H1 (cell line): ENCODE measurements around the gene GRK7. TPM values are rescaled to one million over a fixed set of nuclear protein-coding genes. Genes with fewer than 3 reads are reported as not detected.

Experiments
- CTCF ChIA-PET: fragments of 300-600 bp; sonication (Branson Sonifier 250); formaldehyde crosslinking; loops from one replicate; lab custom pipeline; 2021; ENCODE audit not compliant: partially characterized antibody; lab: Charles Lee
- POLR2A ChIA-PET: fragments of 300-600 bp; sonication (Branson Sonifier 250); formaldehyde crosslinking; loops from one replicate; lab custom pipeline; 2021; ENCODE audit warnings: inconsistent platforms; ENCODE audit not compliant: partially characterized antibody; lab: Charles Lee
- DNase-seq, 2 experiments: peaks; one replicate each; pipeline versions ENCODE4 v3.0.0 to v3.0.0-alpha.2; 2010 to 2022; ENCODE audit warnings: low spot score in 2 of 2, low read depth in 1 of 2, mixed read lengths in 1 of 2
- FAIRE-seq: peaks from 2 replicates; lab custom pipeline; 2011; peaks lifted over from hg19 to GRCh38; lab: Jason Lieb, UNC
- H2AFZ ChIP-seq: 2 replicates; pipeline ENCODE4 v1.8.1; 2012; ENCODE audit warnings: low read length, inconsistent platforms
- H2AK5ac ChIP-seq: 2 replicates; pipeline ENCODE4 v1.6.1; 2013; ENCODE audit warnings: low read depth, low read length
- H2BK120ac ChIP-seq: replicated peaks from 2 replicates; pipeline ENCODE3; 2013; ENCODE audit warnings: low read depth, low read length, inconsistent platforms
- H2BK12ac ChIP-seq: 2 replicates; pipeline ENCODE4 v1.6.1; 2013; ENCODE audit warnings: low read depth, low read length
- H2BK15ac ChIP-seq: 2 replicates; pipeline ENCODE4 v1.6.1; 2013; ENCODE audit warnings: low read length
- H2BK20ac ChIP-seq: 2 replicates; pipeline ENCODE4 v1.6.1; 2013; ENCODE audit warnings: low read length
- H2BK5ac ChIP-seq: 2 replicates; pipeline ENCODE4 v1.6.1; 2013; ENCODE audit warnings: low read depth, low read length
- H3K14ac ChIP-seq: 2 replicates; pipeline ENCODE4 v1.6.1; 2013; ENCODE audit warnings: inconsistent platforms; ENCODE audit not compliant: insufficient read length
- H3K18ac ChIP-seq: 2 replicates; pipeline ENCODE4 v1.6.1; 2013; ENCODE audit warnings: low read length; ENCODE audit errors: extremely low read depth
- H3K23ac ChIP-seq: 2 replicates; pipeline ENCODE4 v1.6.1; 2013; ENCODE audit warnings: inconsistent platforms; ENCODE audit not compliant: insufficient read length
- H3K23me2 ChIP-seq: 2 replicates; pipeline ENCODE4 v1.6.1; 2013; ENCODE audit warnings: low read depth, low read length
- H3K27ac ChIP-seq: 2 replicates; pipeline ENCODE4 v1.6.1; 2011; ENCODE audit warnings: low read depth, low read length, inconsistent platforms
- H3K27me3 ChIP-seq, 4 experiments: replicated peaks in 1 of 4; 1 replicate in 1 of 4; 2 replicates in 3 of 4; pipeline versions ENCODE4 v1.6.1 to v1.8.1; 2011 to 2013; ENCODE audit warnings: low read length in 3 of 4, mild to moderate bottlenecking in 3 of 4, inconsistent platforms in 2 of 4, mixed read lengths in 2 of 4, moderate library complexity in 1 of 4; ENCODE audit not compliant: control insufficient read depth in 3 of 4, insufficient read depth in 3 of 4; ENCODE audit errors: extremely low read depth in 1 of 4
- H3K36me3 ChIP-seq, 4 experiments: 2 replicates each; pipeline versions ENCODE4 v1.6.1 to v1.8.1; 2011 to 2013; ENCODE audit warnings: mild to moderate bottlenecking in 4 of 4, low read length in 3 of 4, moderate library complexity in 2 of 4, control low read depth in 1 of 4, inconsistent platforms in 1 of 4; ENCODE audit not compliant: insufficient read depth in 4 of 4, control insufficient read depth in 2 of 4
- H3K4ac ChIP-seq: replicated peaks from 2 replicates; pipeline ENCODE3; 2013; ENCODE audit warnings: low read length, low read depth, mixed read lengths, inconsistent platforms; ENCODE audit not compliant: insufficient read length
- H3K4me1 ChIP-seq, 4 experiments: replicated peaks in 1 of 4; 1 replicate in 1 of 4; 2 replicates in 3 of 4; pipeline versions ENCODE4 v1.6.1 to v1.8.1; 2011 to 2013; ENCODE audit warnings: low read length in 3 of 4, inconsistent platforms in 2 of 4, mixed read lengths in 1 of 4; ENCODE audit not compliant: insufficient read depth in 4 of 4, control insufficient read depth in 3 of 4
- H3K4me2 ChIP-seq, 2 experiments: 2 replicates each; pipeline versions ENCODE4 v1.6.1 to v1.8.1; 2011 to 2013; ENCODE audit warnings: low read depth in 2 of 2, low read length in 2 of 2, control low read depth in 1 of 2, inconsistent platforms in 1 of 2, mild to moderate bottlenecking in 1 of 2; ENCODE audit not compliant: insufficient read depth in 1 of 2
- H3K4me3 ChIP-seq, 4 experiments: fragments of 200-600, 300-600 bp in 1 of 4; sonication (generic), shearing (Covaris generic), sonication (Bioruptor Twin) in 1 of 4; 2 replicates each; pipeline versions ENCODE4 v1.5.1 to v1.8.1; 2011 to 2016; ENCODE audit warnings: low read length in 4 of 4, low read depth in 3 of 4, control low read depth in 2 of 4, inconsistent platforms in 2 of 4, mild to moderate bottlenecking in 2 of 4, mixed read lengths in 1 of 4, moderate library complexity in 1 of 4; ENCODE audit not compliant: insufficient read depth in 2 of 4; ENCODE audit errors: extremely low read depth in 1 of 4
- H3K56ac ChIP-seq: replicated peaks from 2 replicates; pipeline ENCODE3; 2013; ENCODE audit warnings: low read depth, mild to moderate bottlenecking, mixed read lengths, low read length, inconsistent platforms; ENCODE audit not compliant: insufficient read length
- H3K79me1 ChIP-seq: 2 replicates; pipeline ENCODE4 v1.6.1; 2013; ENCODE audit warnings: low read depth, low read length, control low read depth
- H3K79me2 ChIP-seq, 2 experiments: 2 replicates each; pipeline versions ENCODE4 v1.6.1 to v1.8.1; 2012 to 2013; ENCODE audit warnings: low read length in 2 of 2, mild to moderate bottlenecking in 2 of 2, inconsistent platforms in 1 of 2; ENCODE audit not compliant: insufficient read depth in 2 of 2, control insufficient read depth in 1 of 2
- H3K9ac ChIP-seq, 4 experiments: replicated peaks in 1 of 4; 1 replicate in 1 of 4; 2 replicates in 3 of 4; pipeline versions ENCODE4 v1.6.1 to v1.8.1; 2011 to 2013; ENCODE audit warnings: low read depth in 3 of 4, low read length in 3 of 4, control low read depth in 2 of 4, mild to moderate bottlenecking in 2 of 4, moderate library complexity in 2 of 4, inconsistent platforms in 1 of 4; ENCODE audit errors: extremely low read depth in 1 of 4
- H3K9me3 ChIP-seq, 2 experiments: 2 replicates each; pipeline versions ENCODE4 v1.6.1 to v1.8.1; 2012 to 2013; ENCODE audit warnings: mild to moderate bottlenecking in 2 of 2, moderate library complexity in 2 of 2, control low read depth in 1 of 2, inconsistent platforms in 1 of 2, low read depth in 1 of 2, low read length in 1 of 2, mixed read lengths in 1 of 2; ENCODE audit not compliant: insufficient read depth in 2 of 2
- H4K20me1 ChIP-seq, 2 experiments: replicated peaks in 1 of 2; 2 replicates each; pipeline versions ENCODE3 to v1.8.1; 2011 to 2013; ENCODE audit warnings: inconsistent platforms in 2 of 2, low read length in 2 of 2, mild to moderate bottlenecking in 1 of 2; ENCODE audit not compliant: insufficient read depth in 2 of 2, control insufficient read depth in 1 of 2
- H4K5ac ChIP-seq: 2 replicates; pipeline ENCODE4 v1.6.1; 2013; ENCODE audit warnings: low read length, low read depth, mixed read lengths, inconsistent platforms; ENCODE audit not compliant: insufficient read length
- H4K8ac ChIP-seq: 2 replicates; pipeline ENCODE4 v1.8.0; 2013; ENCODE audit warnings: mild to moderate bottlenecking, moderate library complexity, low read length, inconsistent platforms; ENCODE audit not compliant: insufficient read depth; ENCODE audit errors: extremely low read depth
- H4K91ac ChIP-seq: replicated peaks from 2 replicates; pipeline ENCODE3; 2013; ENCODE audit warnings: low read length, mixed read lengths, inconsistent platforms; ENCODE audit not compliant: insufficient read length
- BCL11A ChIP-seq, 2 experiments: IDR thresholded peaks; one replicate each; pipeline ENCODE4 v1.6.1; 2011; ENCODE audit warnings: low read depth in 2 of 2, low read length in 2 of 2, mild to moderate bottlenecking in 2 of 2
- CHD1 ChIP-seq: IDR thresholded peaks from 2 replicates; pipeline ENCODE4 v1.6.1; 2012; ENCODE audit warnings: low read depth, low read length, improper control_type of control experiment
- SIN3A ChIP-seq, 2 experiments: IDR thresholded peaks in 1 of 2; conservative IDR thresholded peaks in 1 of 2; 2 replicates each; pipeline ENCODE4 v1.6.1; 2011 to 2012; ENCODE audit warnings: low read length in 2 of 2, improper control_type of control experiment in 1 of 2, low read depth in 1 of 2, mild to moderate bottlenecking in 1 of 2
- WGBS, 2 experiments: shearing (Covaris generic) in 1 of 2; methylation state at CpG; one replicate each; pipeline versions ENCODE4 v1.1.6 to v1.1.7; 2013 to 2015; ENCODE audit warnings: low lambda C conversion rate in 2 of 2, mixed read lengths in 2 of 2, inconsistent platforms in 1 of 2, low coverage in 1 of 2, missing lambda C conversion rate in 1 of 2; ENCODE audit not compliant: insufficient replicate concordance in 2 of 2, insufficient coverage in 1 of 2, insufficient read length in 1 of 2; ENCODE audit errors: extremely low coverage in 1 of 2, missing lambda C conversion rate in 1 of 2; 5-methylcytosine and 5-hydroxymethylcytosine counted together
- polyA plus RNA-seq, 7 experiments: library from polyadenylated mRNA; depleted of rRNA in 3 of 7; stranded (reverse) in 5 of 7; unstranded in 2 of 7; fragments of >200 nt in 5 of 7; fragments of 200-250 nt in 2 of 7; gene quantifications; 1 replicate in 5 of 7; 2 replicates in 1 of 7; 4 replicates in 1 of 7; pipeline versions ENCODE4 v1.2.1 to v1.2.3, GENCODE V29; 2011 to 2013; ENCODE audit warnings: missing spikeins in 2 of 7, mixed read lengths in 2 of 7
- total RNA-seq: library from RNA; stranded (reverse); fragmentation: NEBNext Ultra II Directional; extraction: Animal tissue kit (Norgen Biotek cat#: 25700); gene quantifications from 2 replicates; pipeline ENCODE4 v1.2.1, GENCODE V29; 2021

Gene GRK7
- total and polyA plus RNA-seq, 2 of the 8 experiments (the other 6 are each of a cell fraction or from before 2014, with no cell fraction given), result not detected

DNA sequence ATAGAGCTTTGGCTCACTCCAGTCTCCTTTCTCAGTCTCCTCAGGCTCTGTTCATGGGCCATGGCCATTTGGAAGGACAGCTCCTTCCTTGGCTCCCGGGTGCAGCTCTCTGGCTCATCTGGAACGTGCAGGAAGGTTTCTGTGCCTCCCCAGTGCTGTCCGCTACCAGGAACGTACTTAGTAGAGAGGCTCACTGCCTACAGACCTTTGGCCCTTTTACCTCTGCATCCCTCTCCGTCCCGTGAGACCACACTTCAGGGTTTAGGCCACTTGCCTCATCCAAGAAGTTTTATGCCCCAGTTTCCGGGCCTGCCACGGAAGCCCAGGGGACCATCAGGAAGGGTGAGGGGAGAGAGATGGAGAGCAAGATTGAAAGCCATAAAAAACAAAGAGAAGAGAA lies 20.9 kb downstream of the GRK7 start:
- H4K20me1 ChIP-seq, result no peaks in the 10 kb centered on the region

More for the DNA sequence above, 20.9 kb downstream of the GRK7 start:
- ChIA-PET POLR2A (no interaction called here), CTCF (interaction anchor here (1.0 to 3.5 kb wide), 7 partner anchors 9 to 93 kb away, joined by 3 to 19 read pairs (median 5); no protein-coding TSS in a partner anchor)
- Histone ChIP-seq H3K36me3 (no peaks in the 10 kb centered on the region), H3K23me2 (no peaks in the 10 kb centered on the region), H2BK12ac (no peak overlapping the region), H3K9me3 (no peaks in the 10 kb centered on the region), H3K23ac (no peak overlapping the region), H3K9ac (no peak overlapping the region), H3K14ac (no peak overlapping the region), H3K4me3 (no peak overlapping the region), H2AK5ac (no peak overlapping the region), H2BK15ac (no peak overlapping the region), H3K79me2 (no peaks in the 10 kb centered on the region), H3K27me3 (no peaks in the 10 kb centered on the region; a peak in 1 of 7 replicates), H2AFZ (no peak overlapping the region), H2BK20ac (no peak overlapping the region), H3K4ac (no peak overlapping the region), H3K56ac (no peak overlapping the region), H3K27ac (no peak overlapping the region), H2BK120ac (no peak overlapping the region), H4K5ac (no peak overlapping the region), H3K79me1 (no peaks in the 10 kb centered on the region), H3K4me1 (no peaks in the 10 kb centered on the region), H4K8ac (no peak overlapping the region), H2BK5ac (no peak overlapping the region), H4K91ac (no peak overlapping the region), H3K18ac (no peak overlapping the region), H3K4me2 (no peak overlapping the region)
- 89% methylated on average over 8 of the region's 8 CpGs; no CpG with 5 or more reads in 1 of the 2 experiments for WGBS, 2 experiments
- FAIRE-seq (no peak), DNase-seq (no peak)
- TF ChIP-seq SIN3A (conservative IDR thresholded peaks at IDR 0.05 in 1 of 2, IDR thresholded peaks at IDR 0.05 in 1 of 2; ENCODE audit: low read depth in 1 of 2, low read length in 2 of 2), result no peak
- TF ChIP-seq BCL11A (IDR thresholded peaks at IDR 0.05; ENCODE audit: low read depth in 2 of 2, low read length in 2 of 2), result no peak
- TF ChIP-seq CHD1, result no peak
